HCT116 (cell line): ENCODE data around the gene C1orf35. TPM values are rescaled to one million over a fixed set of nuclear protein-coding genes. Genes with fewer than 3 reads are reported as not detected.

ENCODE experiments used
- ATAC-seq: fragments of 200-7000 bp; cut with Tn5 transposase; 2 replicates; pipeline ENCODE4 v1.9.1; 2020; ENCODE audit warnings: mild to moderate bottlenecking, moderate library complexity
- BruUV-seq: library from RNA; stranded (reverse); fragments of 400-500 nt; replicated peaks from 2 replicates; lab custom pipeline; 2021; lab: Mats Ljungman, UMichigan
- CTCF ChIA-PET: fragments of 300-600 bp; sonication (Branson Sonifier 250); formaldehyde crosslinking; loops from one replicate; lab custom pipeline; 2021; ENCODE audit warnings: antibody characterized with exemption; lab: Charles Lee
- POLR2A ChIA-PET: fragments of 300-600, 350-600 bp; sonication (Branson Sonifier 250); formaldehyde crosslinking; loops from one replicate; lab custom pipeline; 2021; ENCODE audit warnings: antibody characterized with exemption; lab: Charles Lee
- RAD21 ChIA-PET, 2 experiments: fragments of 300-600 bp; sonication (Branson Sonifier 250); formaldehyde crosslinking; loops; one replicate each; lab custom pipeline; 2023; ENCODE audit warnings: low total read pairs in 2 of 2; ENCODE audit not compliant: uncharacterized antibody in 2 of 2, unreplicated experiment in 2 of 2, low non-redundant PET in 1 of 2; lab: Charles Lee
- DNase-seq: peaks from one replicate; pipeline ENCODE4 v3.0.0-alpha.2; 2010; ENCODE audit warnings: low read depth, low spot score
- H2AFZ ChIP-seq: fragments of 200-600 bp; shearing (Covaris generic), sonication (generic); 2 replicates; pipeline ENCODE4 v1.6.1; 2017; ENCODE audit warnings: low read depth, mixed run types, mixed read lengths, antibody characterized with exemption, low read length; ENCODE audit not compliant: poor library complexity, severe bottlenecking
- H3K27ac ChIP-seq: 2 replicates; pipeline ENCODE4 v1.5.1; 2012; ENCODE audit warnings: low read depth, low read length
- H3K27me3 ChIP-seq: fragments of 200-600 bp; sonication (generic); 2 replicates; pipeline ENCODE4 v1.6.1; 2016; ENCODE audit warnings: mixed run types, low read length, mixed read lengths; ENCODE audit not compliant: insufficient read depth
- H3K36me3 ChIP-seq, 2 experiments: fragments of 200-500 bp in 1 of 2; fragments of 200-600 bp in 1 of 2; sonication (Bioruptor generic) in 1 of 2; sonication (generic) in 1 of 2; 2 replicates each; pipeline versions ENCODE4 v1.5.1 to v1.6.1; 2014 to 2016; ENCODE audit warnings: low read length in 2 of 2, inconsistent platforms in 1 of 2, mixed read lengths in 1 of 2, mixed run types in 1 of 2; ENCODE audit not compliant: insufficient read depth in 2 of 2, control insufficient read depth in 1 of 2
- H3K4me1 ChIP-seq, 2 experiments: fragments of 200-600 bp in 1 of 2; sonication (generic) in 1 of 2; 2 replicates each; pipeline versions ENCODE4 v1.5.1 to v1.6.1; 2012 to 2017; ENCODE audit warnings: low read length in 2 of 2, inconsistent platforms in 1 of 2, mild to moderate bottlenecking in 1 of 2, mixed read lengths in 1 of 2, mixed run types in 1 of 2, moderate library complexity in 1 of 2; ENCODE audit not compliant: insufficient read depth in 2 of 2, control insufficient read depth in 1 of 2
- H3K4me2 ChIP-seq: fragments of 200-600 bp; sonication (generic); 2 replicates; pipeline ENCODE4 v1.6.1; 2017; ENCODE audit warnings: mixed run types, low read length, mixed read lengths
- H3K4me3 ChIP-seq, 2 experiments: fragments of 200-600 bp in 1 of 2; sonication (generic) in 1 of 2; replicated peaks in 1 of 2; 2 replicates each; pipeline ENCODE4 v1.5.1; 2011 to 2016; ENCODE audit warnings: low read length in 2 of 2, control low read depth in 1 of 2, low read depth in 1 of 2, mild to moderate bottlenecking in 1 of 2, mixed read lengths in 1 of 2, mixed run types in 1 of 2
- H3K79me2 ChIP-seq: fragments of 200-600 bp; sonication (generic); 2 replicates; pipeline ENCODE4 v1.6.1; 2017; ENCODE audit warnings: mild to moderate bottlenecking, mixed run types, low read length, moderate library complexity, mixed read lengths; ENCODE audit not compliant: insufficient read depth
- H3K9ac ChIP-seq: fragments of 200-600 bp; sonication (generic); 2 replicates; pipeline ENCODE4 v1.6.1; 2016; ENCODE audit warnings: low read length, mixed read lengths
- H3K9me2 ChIP-seq: fragments of 200-600 bp; sonication (generic), shearing (Covaris generic); 2 replicates; pipeline ENCODE4 v1.6.1; 2017; ENCODE audit warnings: mixed run types, mild to moderate bottlenecking, moderate library complexity; ENCODE audit not compliant: insufficient read depth
- H3K9me3 ChIP-seq, 2 experiments: fragments of 200-500 bp in 1 of 2; fragments of 200-600 bp in 1 of 2; sonication (Bioruptor generic) in 1 of 2; sonication (generic) in 1 of 2; 2 replicates each; pipeline ENCODE4 v1.6.1; 2014 to 2017; ENCODE audit warnings: low read length in 2 of 2, mixed read lengths in 2 of 2, inconsistent platforms in 1 of 2, low read depth in 1 of 2, mild to moderate bottlenecking in 1 of 2, mixed run types in 1 of 2, moderate library complexity in 1 of 2; ENCODE audit not compliant: control insufficient read depth in 1 of 2, insufficient read depth in 1 of 2
- H4K20me1 ChIP-seq: fragments of 200-600 bp; sonication (generic), shearing (Covaris generic); 2 replicates; pipeline ENCODE4 v1.6.1; 2017; ENCODE audit warnings: mixed run types, mild to moderate bottlenecking, moderate library complexity; ENCODE audit not compliant: insufficient read depth
- CBX3 ChIP-seq: IDR thresholded peaks from 2 replicates; pipeline ENCODE4 v1.6.1; 2012; ENCODE audit warnings: low read depth
- CEBPB ChIP-seq: IDR thresholded peaks from 2 replicates; pipeline ENCODE4 v1.6.1; 2012; ENCODE audit warnings: low read depth
- EGR1 ChIP-seq: IDR thresholded peaks from 2 replicates; pipeline ENCODE4 v1.6.1; 2012; ENCODE audit warnings: low read depth
- EZH2 ChIP-seq: fragments of 200-600 bp; sonication (generic); IDR thresholded peaks from 2 replicates; pipeline ENCODE4 v1.6.1; 2017; ENCODE audit warnings: antibody characterized with exemption, mixed run types
- EZH2phosphoT487 ChIP-seq: fragments of 200-600 bp; IDR thresholded peaks from 2 replicates; pipeline ENCODE4 v1.6.1; 2018; ENCODE audit warnings: antibody characterized with exemption, borderline replicate concordance
- FOSL1 ChIP-seq: IDR thresholded peaks from 2 replicates; pipeline ENCODE4 v1.6.1; 2012; ENCODE audit warnings: low read depth
- JUND ChIP-seq: IDR thresholded peaks from 2 replicates; pipeline ENCODE4 v1.6.1; 2012
- POLR2A ChIP-seq: IDR thresholded peaks from 2 replicates; pipeline ENCODE4 v1.7.0; 2011; ENCODE audit warnings: borderline replicate concordance; ENCODE audit not compliant: insufficient read depth, insufficient read length; ENCODE audit errors: extremely low read depth
- SIN3A ChIP-seq: IDR thresholded peaks from 2 replicates; pipeline ENCODE4 v1.6.1; 2012; ENCODE audit warnings: low read depth
- SP1 ChIP-seq: IDR thresholded peaks from 2 replicates; pipeline ENCODE4 v1.6.1; 2012; ENCODE audit warnings: low read depth
- SRF ChIP-seq: IDR thresholded peaks from 2 replicates; pipeline ENCODE4 v1.6.1; 2012; ENCODE audit warnings: low read depth
- TCF7L2 ChIP-seq: IDR thresholded peaks from 2 replicates; pipeline ENCODE4 v1.7.0; 2011; ENCODE audit warnings: borderline replicate concordance, inconsistent platforms; ENCODE audit not compliant: insufficient read depth, insufficient read length; ENCODE audit errors: extremely low read depth
- YY1 ChIP-seq: IDR thresholded peaks from 2 replicates; pipeline ENCODE4 v1.6.1; 2011; ENCODE audit warnings: low read length, low read depth, moderate library complexity, mild to moderate bottlenecking; ENCODE audit not compliant: insufficient replicate concordance; ENCODE audit errors: extremely low read depth
- ZFX ChIP-seq: fragments of 450-650 bp; IDR thresholded peaks from 2 replicates; pipeline ENCODE4 v1.6.1; 2017
- intact Hi-C: fragments of 100-400 bp; cut with micrococcal nuclease; formaldehyde crosslinking; loops from 2 replicates; pipeline ENCODE4 v1.10.0; 2022
- total RNA-seq: library from RNA; stranded (reverse); gene quantifications from one replicate; pipeline ENCODE4 v1.2.1, GENCODE V29; 2021; ENCODE audit not compliant: unreplicated experiment
- TF ChIP-seq, protein P1 (sequence below): IDR thresholded peaks from 2 replicates; pipeline ENCODE4 v1.6.1; 2012
- TF ChIP-seq, protein P2 (sequence below): IDR thresholded peaks from 2 replicates; pipeline ENCODE4 v1.6.1; 2012
- TF ChIP-seq, protein P3 (sequence below), 3 experiments: fragments of 200-600 bp in 1 of 3; sonication (generic) in 1 of 3; IDR thresholded peaks in 2 of 3; conservative IDR thresholded peaks in 1 of 3; 2 replicates each; pipeline ENCODE4 v1.5.1; 2012 to 2017; ENCODE audit warnings: low read depth in 2 of 3, low read length in 2 of 3, antibody characterized with exemption in 1 of 3, borderline replicate concordance in 1 of 3, control low read depth in 1 of 3, mild to moderate bottlenecking in 1 of 3, mixed read lengths in 1 of 3, mixed run types in 1 of 3, moderate library complexity in 1 of 3; ENCODE audit not compliant: insufficient read depth in 1 of 3
- TF ChIP-seq, protein P4 (sequence below): IDR thresholded peaks from 2 replicates; pipeline ENCODE4 v1.6.1; 2012; ENCODE audit warnings: low read depth

C1orf35 gene
- total RNA-seq, 1 experiment from 2014 or later = 26.1 TPM

DNA sequence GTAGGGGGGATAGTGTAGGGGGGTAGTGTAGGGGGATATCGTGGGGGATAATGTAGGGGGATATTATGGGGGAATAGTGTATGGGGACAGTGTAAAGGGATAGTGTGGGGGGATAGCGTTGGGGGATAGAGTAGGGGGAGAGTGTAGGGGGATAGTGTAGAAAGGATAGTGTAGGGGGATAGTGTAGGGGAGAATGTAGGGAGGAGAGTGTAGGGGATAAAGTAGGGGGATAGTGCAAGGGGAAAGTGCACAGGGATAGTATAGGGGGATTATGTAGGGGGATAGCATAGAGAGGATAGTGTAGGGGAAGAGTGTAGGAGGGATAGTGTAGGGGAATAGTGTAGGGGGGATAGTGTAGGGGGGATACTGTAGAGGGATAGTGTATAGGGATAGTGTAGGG lies 33.0 kb downstream of the C1orf35 start (continued):
- TF ChIP-seq TCF7L2 (no peak), JUND (no peak), SRF (no peak), EZH2phosphoT487 (no peak), EGR1 (no peak), ZFX (no peak), EZH2 (no peak), FOSL1 (no peak)
- TF ChIP-seq, protein P1, sequence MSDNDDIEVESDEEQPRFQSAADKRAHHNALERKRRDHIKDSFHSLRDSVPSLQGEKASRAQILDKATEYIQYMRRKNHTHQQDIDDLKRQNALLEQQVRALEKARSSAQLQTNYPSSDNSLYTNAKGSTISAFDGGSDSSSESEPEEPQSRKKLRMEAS = no peak
- TF ChIP-seq, protein P2, sequence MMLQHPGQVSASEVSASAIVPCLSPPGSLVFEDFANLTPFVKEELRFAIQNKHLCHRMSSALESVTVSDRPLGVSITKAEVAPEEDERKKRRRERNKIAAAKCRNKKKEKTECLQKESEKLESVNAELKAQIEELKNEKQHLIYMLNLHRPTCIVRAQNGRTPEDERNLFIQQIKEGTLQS = no peak
- TF ChIP-seq, all 23 proteins: peak for 0

DNA sequence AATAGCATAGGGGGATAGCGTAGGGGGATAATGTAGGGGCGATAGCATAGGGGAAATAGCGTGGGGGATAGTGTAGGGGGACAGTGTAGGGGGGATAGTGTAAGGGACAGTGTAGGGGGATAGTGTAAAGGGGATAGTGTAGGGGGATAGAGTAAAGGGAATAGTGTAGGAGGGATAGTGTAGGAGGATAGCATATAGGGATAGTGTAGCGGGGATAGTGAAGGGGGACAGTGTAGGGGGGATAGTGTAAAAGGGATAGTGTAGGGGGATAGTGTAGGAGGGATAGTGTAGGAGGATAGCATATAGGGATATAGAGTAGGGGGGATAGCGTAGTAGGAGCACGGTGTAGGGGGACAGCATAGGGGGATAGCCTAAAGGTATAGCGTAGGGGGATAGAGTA lies 34.8 kb downstream of the C1orf35 start:
- no TSS peak for BruUV-seq
- no peak for DNase-seq
- CTCF ChIA-PET = no interaction called here
- intact Hi-C loops = no loop called here
- Histone ChIP-seq H4K20me1 (no peaks in the 10 kb centered on the region), H3K36me3 (no peaks in the 10 kb centered on the region), H3K4me3 (no peak overlapping the region), H3K4me2 (no peak overlapping the region), H3K4me1 (no peaks in the 10 kb centered on the region), H3K27me3 (0 out of 2 replicates have a peak, but pooled peaks cover 6% of the 10 kb centered on the region), H2AFZ (no peak overlapping the region), H3K79me2 (no peaks in the 10 kb centered on the region), H3K9me3 (no peaks in the 10 kb centered on the region), H3K9ac (no peak overlapping the region), H3K27ac (no peak overlapping the region), H3K9me2 (no peaks in the 10 kb centered on the region)
- RAD21 ChIA-PET = no interaction called here
- ATAC-seq = no peak
- POLR2A ChIA-PET = no interaction called here
- TF ChIP-seq FOSL1 (no peak), SRF (no peak), CBX3 (no peak), TCF7L2 (no peak), YY1 (no peak), POLR2A (no peak), JUND (no peak), CEBPB (no peak), EGR1 (no peak), EZH2phosphoT487 (no peak), EZH2 (no peak), SIN3A (no peak), SP1 (no peak)
- TF ChIP-seq, protein P2 = no peak
- TF ChIP-seq, protein P3, sequence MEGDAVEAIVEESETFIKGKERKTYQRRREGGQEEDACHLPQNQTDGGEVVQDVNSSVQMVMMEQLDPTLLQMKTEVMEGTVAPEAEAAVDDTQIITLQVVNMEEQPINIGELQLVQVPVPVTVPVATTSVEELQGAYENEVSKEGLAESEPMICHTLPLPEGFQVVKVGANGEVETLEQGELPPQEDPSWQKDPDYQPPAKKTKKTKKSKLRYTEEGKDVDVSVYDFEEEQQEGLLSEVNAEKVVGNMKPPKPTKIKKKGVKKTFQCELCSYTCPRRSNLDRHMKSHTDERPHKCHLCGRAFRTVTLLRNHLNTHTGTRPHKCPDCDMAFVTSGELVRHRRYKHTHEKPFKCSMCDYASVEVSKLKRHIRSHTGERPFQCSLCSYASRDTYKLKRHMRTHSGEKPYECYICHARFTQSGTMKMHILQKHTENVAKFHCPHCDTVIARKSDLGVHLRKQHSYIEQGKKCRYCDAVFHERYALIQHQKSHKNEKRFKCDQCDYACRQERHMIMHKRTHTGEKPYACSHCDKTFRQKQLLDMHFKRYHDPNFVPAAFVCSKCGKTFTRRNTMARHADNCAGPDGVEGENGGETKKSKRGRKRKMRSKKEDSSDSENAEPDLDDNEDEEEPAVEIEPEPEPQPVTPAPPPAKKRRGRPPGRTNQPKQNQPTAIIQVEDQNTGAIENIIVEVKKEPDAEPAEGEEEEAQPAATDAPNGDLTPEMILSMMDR (IDR thresholded peaks at IDR 0.05 in 2 of 3, conservative IDR thresholded peaks at IDR 0.05 in 1 of 3; ENCODE audit: borderline replicate concordance in 1 of 3, insufficient read depth in 1 of 3, low read depth in 2 of 3, low read length in 2 of 3) = no peak
- TF ChIP-seq, protein P4, sequence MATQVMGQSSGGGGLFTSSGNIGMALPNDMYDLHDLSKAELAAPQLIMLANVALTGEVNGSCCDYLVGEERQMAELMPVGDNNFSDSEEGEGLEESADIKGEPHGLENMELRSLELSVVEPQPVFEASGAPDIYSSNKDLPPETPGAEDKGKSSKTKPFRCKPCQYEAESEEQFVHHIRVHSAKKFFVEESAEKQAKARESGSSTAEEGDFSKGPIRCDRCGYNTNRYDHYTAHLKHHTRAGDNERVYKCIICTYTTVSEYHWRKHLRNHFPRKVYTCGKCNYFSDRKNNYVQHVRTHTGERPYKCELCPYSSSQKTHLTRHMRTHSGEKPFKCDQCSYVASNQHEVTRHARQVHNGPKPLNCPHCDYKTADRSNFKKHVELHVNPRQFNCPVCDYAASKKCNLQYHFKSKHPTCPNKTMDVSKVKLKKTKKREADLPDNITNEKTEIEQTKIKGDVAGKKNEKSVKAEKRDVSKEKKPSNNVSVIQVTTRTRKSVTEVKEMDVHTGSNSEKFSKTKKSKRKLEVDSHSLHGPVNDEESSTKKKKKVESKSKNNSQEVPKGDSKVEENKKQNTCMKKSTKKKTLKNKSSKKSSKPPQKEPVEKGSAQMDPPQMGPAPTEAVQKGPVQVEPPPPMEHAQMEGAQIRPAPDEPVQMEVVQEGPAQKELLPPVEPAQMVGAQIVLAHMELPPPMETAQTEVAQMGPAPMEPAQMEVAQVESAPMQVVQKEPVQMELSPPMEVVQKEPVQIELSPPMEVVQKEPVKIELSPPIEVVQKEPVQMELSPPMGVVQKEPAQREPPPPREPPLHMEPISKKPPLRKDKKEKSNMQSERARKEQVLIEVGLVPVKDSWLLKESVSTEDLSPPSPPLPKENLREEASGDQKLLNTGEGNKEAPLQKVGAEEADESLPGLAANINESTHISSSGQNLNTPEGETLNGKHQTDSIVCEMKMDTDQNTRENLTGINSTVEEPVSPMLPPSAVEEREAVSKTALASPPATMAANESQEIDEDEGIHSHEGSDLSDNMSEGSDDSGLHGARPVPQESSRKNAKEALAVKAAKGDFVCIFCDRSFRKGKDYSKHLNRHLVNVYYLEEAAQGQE = no peak
